ENCODE results near the gene SOX11.
"Not testable (repeated sequence)": the region's sequence is repeated elsewhere in the genome, so short reads cannot be mapped to it uniquely, and the experiment has no call there.

Gene SOX11

DNA sequence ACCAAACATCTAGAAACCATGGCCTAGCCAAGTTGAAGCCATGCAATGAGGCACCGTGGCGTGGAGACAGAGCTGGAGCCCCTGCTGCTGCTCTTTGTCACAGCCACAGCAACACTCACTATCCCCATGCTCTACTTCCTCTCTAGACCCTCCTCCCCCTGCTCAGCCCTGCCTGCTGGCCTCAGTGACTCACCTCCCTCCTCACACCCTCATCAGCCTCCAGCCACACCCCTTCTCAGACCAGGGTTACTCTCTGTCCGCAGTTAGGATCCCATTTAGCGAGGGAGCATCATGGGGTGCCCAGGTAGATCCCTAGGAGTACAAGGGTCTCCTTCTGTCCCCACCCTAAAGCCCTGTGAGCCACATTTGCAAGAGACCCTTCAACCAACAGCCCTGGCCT, 25.4 kb upstream of the SOX11 start:
- no peak for TF ChIP-seq ZFX (IDR thresholded peaks at IDR 0.05; ENCODE audit: borderline replicate concordance)
- no peak overlapping the region for H3K27ac ChIP-seq

GRCh38 chr2:5667655-5668054, 24.5 kb upstream of the SOX11 start:
- not testable (repeated sequence) for H3K27ac ChIP-seq

GRCh38 chr2:5668682-5669250, 23.4 kb upstream of the SOX11 start:
- no peak overlapping the region for H3K27ac ChIP-seq
- no peak for TF ChIP-seq ZFX (IDR thresholded peaks at IDR 0.05; ENCODE audit: borderline replicate concordance)
- TF ChIP-seq, protein P1, sequence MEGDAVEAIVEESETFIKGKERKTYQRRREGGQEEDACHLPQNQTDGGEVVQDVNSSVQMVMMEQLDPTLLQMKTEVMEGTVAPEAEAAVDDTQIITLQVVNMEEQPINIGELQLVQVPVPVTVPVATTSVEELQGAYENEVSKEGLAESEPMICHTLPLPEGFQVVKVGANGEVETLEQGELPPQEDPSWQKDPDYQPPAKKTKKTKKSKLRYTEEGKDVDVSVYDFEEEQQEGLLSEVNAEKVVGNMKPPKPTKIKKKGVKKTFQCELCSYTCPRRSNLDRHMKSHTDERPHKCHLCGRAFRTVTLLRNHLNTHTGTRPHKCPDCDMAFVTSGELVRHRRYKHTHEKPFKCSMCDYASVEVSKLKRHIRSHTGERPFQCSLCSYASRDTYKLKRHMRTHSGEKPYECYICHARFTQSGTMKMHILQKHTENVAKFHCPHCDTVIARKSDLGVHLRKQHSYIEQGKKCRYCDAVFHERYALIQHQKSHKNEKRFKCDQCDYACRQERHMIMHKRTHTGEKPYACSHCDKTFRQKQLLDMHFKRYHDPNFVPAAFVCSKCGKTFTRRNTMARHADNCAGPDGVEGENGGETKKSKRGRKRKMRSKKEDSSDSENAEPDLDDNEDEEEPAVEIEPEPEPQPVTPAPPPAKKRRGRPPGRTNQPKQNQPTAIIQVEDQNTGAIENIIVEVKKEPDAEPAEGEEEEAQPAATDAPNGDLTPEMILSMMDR (IDR thresholded peaks at IDR 0.05), result no peak

DNA sequence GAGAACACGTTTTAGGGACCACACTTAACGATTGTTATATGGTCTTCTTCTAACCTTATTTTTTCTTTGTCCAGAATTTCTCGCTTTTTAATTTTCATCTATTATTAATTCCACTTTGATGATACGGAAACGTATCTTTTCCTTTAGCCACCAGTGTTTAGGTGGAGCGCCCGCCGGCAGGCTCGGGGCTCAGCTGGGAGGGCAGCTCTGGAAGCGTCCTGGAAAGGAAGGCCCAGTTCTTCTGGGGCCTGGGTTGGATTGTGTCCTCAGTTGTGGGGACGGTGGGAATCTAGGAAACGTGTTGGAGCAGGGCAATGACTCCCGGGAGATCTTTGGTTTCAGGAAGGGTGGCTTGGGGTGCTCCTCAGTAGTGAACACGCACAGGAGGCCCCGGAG, 19.4 kb upstream of the SOX11 start:
- TF ChIP-seq, protein P1 (IDR thresholded peaks at IDR 0.05), result no peak
- no peak for TF ChIP-seq ZFX (IDR thresholded peaks at IDR 0.05; ENCODE audit: borderline replicate concordance)

GRCh38 chr2:5673145-5674025, 18.8 kb upstream of the SOX11 start:
- H3K27ac ChIP-seq, result no peak overlapping the region
- TF ChIP-seq, protein P1 (IDR thresholded peaks at IDR 0.05), result no peak
- TF ChIP-seq ZFX (IDR thresholded peaks at IDR 0.05; ENCODE audit: borderline replicate concordance), result no peak

More for the DNA sequence above, 19.4 kb upstream of the SOX11 start:
- H3K27ac ChIP-seq, result no peak overlapping the region

DNA sequence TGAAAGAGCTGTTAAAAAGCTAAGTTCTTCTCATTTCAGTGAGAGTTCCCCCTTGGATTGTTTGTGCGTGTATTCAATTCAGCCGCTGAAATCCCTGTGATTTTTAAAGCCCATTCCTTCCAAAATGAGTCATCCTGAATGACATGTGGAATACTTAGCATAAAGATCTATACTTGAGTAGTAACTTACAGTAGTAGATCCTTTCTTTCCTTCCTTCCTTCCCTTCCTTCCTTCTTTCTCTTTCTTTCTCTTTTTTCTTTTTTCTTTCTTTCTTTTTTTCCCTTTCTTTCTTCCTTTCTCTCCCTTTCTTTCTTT, 18.2 kb upstream of the SOX11 start:
- TF ChIP-seq ZFX (IDR thresholded peaks at IDR 0.05; ENCODE audit: borderline replicate concordance), result no peak
- TF ChIP-seq, protein P1 (IDR thresholded peaks at IDR 0.05), result no peak
- H3K27ac ChIP-seq, result no peak overlapping the region

DNA sequence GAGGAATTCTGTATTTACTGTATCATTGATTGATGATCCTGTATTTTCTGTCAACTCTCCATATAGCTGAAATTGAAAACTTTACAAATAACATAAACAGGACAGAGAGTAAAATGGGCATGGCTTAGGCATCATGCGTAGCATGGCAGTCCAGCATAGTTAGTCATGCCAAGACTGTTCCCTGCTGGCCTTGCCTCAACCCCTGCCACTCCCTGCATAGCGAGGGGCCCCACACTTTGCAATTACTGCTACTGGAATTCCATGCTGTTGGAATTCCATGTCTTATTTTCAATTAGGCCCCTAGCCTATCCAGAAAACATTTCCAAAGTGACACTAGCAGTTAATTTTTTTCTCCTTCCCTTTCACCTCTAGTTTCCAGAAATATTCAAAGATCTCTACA, 15.1 kb upstream of the SOX11 start:
- no peak overlapping the region for H3K27ac ChIP-seq
- TF ChIP-seq, protein P1 (IDR thresholded peaks at IDR 0.05), result no peak
- TF ChIP-seq ZFX (IDR thresholded peaks at IDR 0.05; ENCODE audit: borderline replicate concordance), result no peak

DNA sequence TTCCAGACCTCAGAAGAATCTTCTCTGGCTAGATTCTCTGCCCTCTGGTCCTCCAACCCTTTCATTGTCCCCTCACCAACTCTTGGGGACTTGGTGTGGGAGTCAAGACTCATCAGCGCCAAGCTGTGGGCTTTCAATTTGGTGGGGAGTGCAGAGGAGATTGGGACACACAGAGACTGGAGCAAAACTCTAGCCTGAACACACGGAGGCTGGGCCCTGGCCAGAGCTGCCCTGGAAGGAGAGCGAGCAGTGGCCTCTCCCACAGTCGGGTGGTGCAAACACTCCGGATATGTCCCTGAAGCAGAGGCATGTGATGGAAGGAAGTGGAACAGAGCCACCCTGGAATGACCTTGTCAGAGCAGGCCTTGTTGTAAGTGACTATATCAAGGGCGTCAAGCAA, 8.7 kb upstream of the SOX11 start:
- TF ChIP-seq, protein P1 (IDR thresholded peaks at IDR 0.05), result no peak
- no peak for TF ChIP-seq ZFX (IDR thresholded peaks at IDR 0.05; ENCODE audit: borderline replicate concordance)
- no peak overlapping the region for H3K27ac ChIP-seq
